Epithelial cell of proximal tubule (primary cell): Measurements from ENCODE around the gene PCDHGA1. TPM values are rescaled to one million over a fixed set of nuclear protein-coding genes. Genes with fewer than 3 reads are reported as not detected.

ENCODE experiments used
- DNase-seq: peaks from one replicate; pipeline ENCODE4 v3.0.0-alpha.2; 2011; ENCODE audit warnings: low read depth
- H3K4me3 ChIP-seq: 2 replicates; pipeline ENCODE4 v1.5.1; 2011; ENCODE audit warnings: low read depth, mild to moderate bottlenecking, low read length
- CTCF ChIP-seq: conservative IDR thresholded peaks from 2 replicates; pipeline ENCODE4 v1.5.1; 2012; ENCODE audit warnings: low read depth, mild to moderate bottlenecking, low read length
- total RNA-seq: library from RNA; depleted of rRNA; stranded (reverse); fragments of >200 nt; gene quantifications from 2 replicates; pipeline ENCODE4 v1.2.3, GENCODE V29; 2015

The PCDHGA1 gene
- total RNA-seq, 1 donor from 2014 or later = 0.75 TPM

- no peak for TF ChIP-seq CTCF
- H3K4me3 ChIP-seq = no peak overlapping the region
- no peak for DNase-seq
Observed at GRCh38 chr5:141479776-141480175, 149.5 kb downstream of the PCDHGA1 start.

- H3K4me3 ChIP-seq = no peak overlapping the region
- TF ChIP-seq CTCF = no peak
- no peak for DNase-seq
Observed at GRCh38 chr5:141483902-141484301, 153.6 kb downstream of the PCDHGA1 start.

GRCh38 chr5:141484310-141484640 lies 154.0 kb downstream of the PCDHGA1 start:
- no peak for DNase-seq
- TF ChIP-seq CTCF = no peak
- H3K4me3 ChIP-seq = peak overlapping the region; percentile 39

GRCh38 chr5:141484641-141485311 lies 154.5 kb downstream of the PCDHGA1 start, which contains the start of gene PCDHGC4:
Gene PCDHGC4 (plus strand): TSS chr5:141485030. CDS start chr5:141485174, 144 bp downstream.
- peak within 1 kb of the TSS; percentile 39 for H3K4me3 ChIP-seq
- TF ChIP-seq CTCF = no peak

GRCh38 chr5:141485321-141486055 lies 155.2 kb downstream of the PCDHGA1 start:
- H3K4me3 ChIP-seq = peak overlapping the region; percentile 39
- no peak for DNase-seq
- TF ChIP-seq CTCF = no peak

More at GRCh38 chr5:141484641-141485311, 154.5 kb downstream of the PCDHGA1 start, which contains the start of gene PCDHGC4:
- no peak for DNase-seq

GRCh38 chr5:141486091-141486490 lies 155.8 kb downstream of the PCDHGA1 start:
- no peak for TF ChIP-seq CTCF
- no peak for DNase-seq
- no peak overlapping the region for H3K4me3 ChIP-seq
